GM19238 (cell line): ENCODE results near the gene OR51V1.

Source experiments
- DNase-seq: peaks from one replicate; pipeline ENCODE4 v3.0.0; 2011; ENCODE audit warnings: low spot score; ENCODE audit not compliant: insufficient read length

The OR51V1 gene

GRCh38 chr11:5230266-5230665 is 29.8 kb upstream of the OR51V1 start:
- DNase-seq: no peak

DNA sequence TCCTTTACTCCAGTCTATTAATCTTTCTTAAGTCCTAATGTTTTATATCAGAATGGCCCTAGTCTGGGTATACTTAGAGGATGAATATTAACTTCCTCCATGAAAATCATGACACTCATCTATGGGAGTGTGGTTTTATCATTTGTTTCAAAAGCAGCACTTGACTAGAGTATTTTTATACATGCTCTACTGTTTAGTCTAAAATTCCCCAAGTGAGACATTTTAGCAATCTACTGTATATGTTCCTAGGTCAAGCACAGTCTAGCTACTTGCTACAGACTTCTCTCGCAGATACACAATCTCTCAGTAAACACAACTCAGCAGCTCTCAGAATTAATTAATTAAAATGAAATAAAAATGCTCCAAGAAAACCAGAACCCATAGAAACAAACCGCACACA is 29.3 kb upstream of the OR51V1 start:
- no peak for DNase-seq

- DNase-seq: no peak
Observed at GRCh38 chr11:5229356-5229755, 28.9 kb upstream of the OR51V1 start.

DNA sequence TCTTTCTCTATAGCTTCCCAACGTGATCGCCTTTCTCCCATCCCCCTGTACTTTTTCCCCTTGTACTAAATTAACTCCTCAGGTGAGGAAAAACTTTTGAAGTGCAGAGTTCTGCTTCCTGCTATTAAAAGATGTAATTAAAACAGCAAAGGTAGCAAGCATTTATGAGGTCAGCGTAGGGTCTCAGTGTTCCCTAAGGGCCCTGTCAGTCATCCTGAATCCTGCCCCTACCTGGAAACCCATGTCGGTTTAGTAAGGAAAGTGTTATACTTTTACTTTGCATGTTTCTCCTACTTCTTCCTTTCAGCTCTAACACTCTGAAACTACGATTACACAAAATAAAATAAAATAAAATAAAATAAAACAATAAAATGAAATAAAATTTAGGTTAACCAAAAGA is 27.6 kb upstream of the OR51V1 start:
- no peak for DNase-seq

GRCh38 chr11:5227681-5228080 is 27.2 kb upstream of the OR51V1 start:
- DNase-seq: no peak

GRCh38 chr11:5226732-5227310 is 26.3 kb upstream of the OR51V1 start, which contains the start of gene HBB:
HBB (minus strand) TSS chr11:5227071; CDS start chr11:5227021, 50 bp downstream.
- no peak for DNase-seq

DNA sequence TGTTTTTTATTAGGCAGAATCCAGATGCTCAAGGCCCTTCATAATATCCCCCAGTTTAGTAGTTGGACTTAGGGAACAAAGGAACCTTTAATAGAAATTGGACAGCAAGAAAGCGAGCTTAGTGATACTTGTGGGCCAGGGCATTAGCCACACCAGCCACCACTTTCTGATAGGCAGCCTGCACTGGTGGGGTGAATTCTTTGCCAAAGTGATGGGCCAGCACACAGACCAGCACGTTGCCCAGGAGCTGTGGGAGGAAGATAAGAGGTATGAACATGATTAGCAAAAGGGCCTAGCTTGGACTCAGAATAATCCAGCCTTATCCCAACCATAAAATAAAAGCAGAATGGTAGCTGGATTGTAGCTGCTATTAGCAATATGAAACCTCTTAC is 25.0 kb upstream of the OR51V1 start:
- no peak for DNase-seq

DNA sequence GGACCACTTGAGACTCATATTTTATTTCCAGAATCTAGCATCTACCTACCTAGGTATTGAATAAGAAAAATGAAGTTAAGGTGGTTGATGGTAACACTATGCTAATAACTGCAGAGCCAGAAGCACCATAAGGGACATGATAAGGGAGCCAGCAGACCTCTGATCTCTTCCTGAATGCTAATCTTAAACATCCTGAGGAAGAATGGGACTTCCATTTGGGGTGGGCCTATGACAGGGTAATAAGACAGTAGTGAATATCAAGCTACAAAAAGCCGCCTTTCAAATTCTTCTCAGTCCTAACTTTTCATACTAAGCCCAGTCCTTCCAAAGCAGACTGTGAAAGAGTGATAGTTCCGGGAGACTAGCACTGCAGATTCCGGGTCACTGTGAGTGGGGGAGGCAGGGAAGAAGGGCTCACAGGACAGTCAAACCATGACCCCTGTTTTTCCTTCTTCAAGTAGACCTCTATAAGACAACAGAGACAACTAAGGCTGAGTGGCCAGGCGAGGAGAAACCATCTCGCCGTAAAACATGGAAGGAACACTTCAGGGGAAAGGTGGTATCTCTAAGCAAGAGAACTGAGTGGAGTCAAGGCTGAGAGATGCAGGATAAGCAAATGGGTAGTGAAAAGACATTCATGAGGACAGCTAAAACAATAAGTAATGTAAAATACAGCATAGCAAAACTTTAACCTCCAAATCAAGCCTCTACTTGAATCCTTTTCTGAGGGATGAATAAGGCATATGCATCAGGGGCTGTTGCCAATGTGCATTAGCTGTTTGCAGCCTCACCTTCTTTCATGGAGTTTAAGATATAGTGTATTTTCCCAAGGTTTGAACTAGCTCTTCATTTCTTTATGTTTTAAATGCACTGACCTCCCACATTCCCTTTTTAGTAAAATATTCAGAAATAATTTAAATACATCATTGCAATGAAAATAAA is 24.3 kb upstream of the OR51V1 start:
- no peak for DNase-seq

DNA sequence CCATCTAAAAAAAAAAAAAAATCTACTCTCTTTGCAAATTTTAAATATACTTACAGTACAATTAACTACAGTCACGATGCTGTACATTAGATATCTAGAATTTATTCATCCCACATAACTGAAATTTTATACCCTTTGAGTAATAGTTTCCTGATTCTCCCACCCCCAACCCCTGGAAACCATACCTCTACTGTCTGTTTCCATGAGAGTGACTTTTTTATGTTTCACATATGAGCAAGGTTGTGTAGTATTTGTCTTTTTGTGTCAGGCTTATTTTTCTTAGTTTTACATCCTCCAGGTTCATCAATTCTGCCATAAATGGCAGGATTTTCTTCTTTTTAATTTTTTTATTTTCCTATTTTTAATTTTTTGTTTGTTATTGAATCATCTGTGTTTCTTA is 23.2 kb upstream of the OR51V1 start:
- no peak for DNase-seq

DNA sequence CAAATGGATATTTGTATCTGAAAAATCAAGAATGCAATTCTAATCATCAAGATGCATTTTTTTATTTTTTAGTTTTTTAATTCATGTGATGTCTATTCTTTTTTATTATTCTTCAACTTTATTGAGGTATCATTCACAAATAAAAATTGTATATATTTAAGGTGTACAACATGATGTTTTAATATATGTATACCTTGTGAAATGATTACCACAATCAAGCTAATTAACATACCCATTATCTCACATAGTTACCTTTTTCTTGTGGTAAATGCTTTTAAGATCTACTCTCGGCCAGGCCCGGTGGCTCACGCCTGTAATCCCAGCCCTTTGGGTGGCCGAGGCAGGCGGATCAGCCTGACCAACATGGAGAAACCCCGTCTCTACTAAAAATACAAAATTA is 22.7 kb upstream of the OR51V1 start:
- no peak for DNase-seq

DNA sequence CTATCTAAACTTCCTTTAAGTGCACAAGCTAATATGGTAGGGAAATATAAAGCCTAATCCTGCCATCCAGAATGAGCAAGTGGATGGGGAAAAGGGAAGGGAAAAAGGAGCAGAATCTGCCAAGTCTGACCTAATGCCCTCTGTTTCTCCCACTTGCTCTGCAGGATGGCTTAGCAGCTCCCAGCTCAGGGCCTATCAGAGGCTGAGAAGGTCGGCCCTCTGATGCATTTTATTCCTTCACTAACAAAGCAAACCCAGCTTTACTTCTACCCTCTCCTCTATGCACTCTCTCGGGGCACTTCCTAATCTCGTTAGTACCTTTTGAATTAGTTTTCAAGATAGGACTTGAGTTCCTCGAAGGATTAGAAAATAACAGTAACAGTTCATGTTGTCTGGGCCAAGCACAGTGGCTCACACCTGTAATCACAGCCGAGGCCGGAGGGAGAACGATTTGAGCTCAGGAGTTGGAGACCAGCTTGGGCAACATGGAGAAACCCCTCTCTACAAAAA is 9.9 kb upstream of the OR51V1 start:
- DNase-seq: no peak

- DNase-seq: peak; percentile 15
Observed at GRCh38 chr11:5204787-5205186, 4.3 kb upstream of the OR51V1 start.

DNA sequence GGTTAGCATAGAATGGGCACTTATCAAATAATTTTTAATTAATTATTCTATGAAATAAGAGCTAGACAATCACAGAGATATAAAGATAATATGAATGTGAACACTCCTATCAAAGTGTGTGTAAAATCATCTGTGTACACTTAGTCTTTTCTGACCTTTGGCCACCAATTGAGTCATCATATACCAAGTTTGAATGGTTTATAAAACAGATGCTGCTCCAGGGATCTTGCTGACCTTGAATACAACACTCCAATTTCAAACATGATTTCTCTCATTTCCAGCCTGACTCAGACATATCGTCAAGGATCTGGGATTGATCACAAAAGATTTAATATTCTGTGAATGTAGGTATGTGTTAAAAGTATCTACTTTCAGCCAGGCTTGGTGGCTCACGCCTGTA is 2.9 kb upstream of the OR51V1 start:
- no peak for DNase-seq

- no peak for DNase-seq
Observed at GRCh38 chr11:5198285-5198684, 2.2 kb downstream of the OR51V1 start.

- DNase-seq: no peak
Observed at GRCh38 chr11:5197536-5197935, 2.9 kb downstream of the OR51V1 start.

DNA sequence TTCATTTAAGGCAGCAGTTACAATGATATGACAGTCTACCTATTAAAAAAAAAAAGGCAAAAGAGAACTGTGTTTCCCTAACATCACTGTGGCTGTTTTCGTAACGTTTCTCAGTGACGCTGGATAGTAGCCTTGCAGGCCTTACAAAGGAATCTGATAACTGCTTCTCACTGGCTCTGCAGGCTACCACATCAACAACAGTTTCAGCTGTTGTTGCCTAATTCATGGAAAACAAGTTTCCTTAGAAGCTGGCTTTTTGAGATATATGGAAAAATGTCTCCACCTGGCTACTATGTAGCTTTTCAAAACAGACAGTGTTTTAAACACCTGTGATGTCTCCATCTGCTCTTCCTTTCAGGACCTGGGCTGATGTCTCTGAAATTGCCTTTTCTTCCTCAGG is 3.8 kb downstream of the OR51V1 start:
- no peak for DNase-seq

DNA sequence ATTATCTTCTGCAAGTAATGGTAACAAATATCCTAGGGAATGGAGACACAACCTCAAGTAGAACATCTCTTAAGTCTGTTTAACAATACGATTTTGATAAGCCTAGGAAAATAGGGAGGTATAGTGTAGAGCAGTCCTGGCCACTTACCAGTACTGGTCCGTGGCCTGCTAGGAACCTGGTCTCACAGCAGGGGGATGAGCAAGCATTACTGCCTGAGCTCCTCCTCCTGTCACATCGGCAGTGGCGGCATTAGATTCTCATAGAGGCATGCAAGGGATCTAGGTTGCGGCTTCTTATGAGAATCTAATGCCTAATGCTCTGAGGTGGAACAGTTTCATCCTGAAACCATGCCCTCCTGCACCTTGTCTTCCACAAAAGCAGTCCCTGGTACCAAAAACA is 4.4 kb downstream of the OR51V1 start:
- no peak for DNase-seq

DNA sequence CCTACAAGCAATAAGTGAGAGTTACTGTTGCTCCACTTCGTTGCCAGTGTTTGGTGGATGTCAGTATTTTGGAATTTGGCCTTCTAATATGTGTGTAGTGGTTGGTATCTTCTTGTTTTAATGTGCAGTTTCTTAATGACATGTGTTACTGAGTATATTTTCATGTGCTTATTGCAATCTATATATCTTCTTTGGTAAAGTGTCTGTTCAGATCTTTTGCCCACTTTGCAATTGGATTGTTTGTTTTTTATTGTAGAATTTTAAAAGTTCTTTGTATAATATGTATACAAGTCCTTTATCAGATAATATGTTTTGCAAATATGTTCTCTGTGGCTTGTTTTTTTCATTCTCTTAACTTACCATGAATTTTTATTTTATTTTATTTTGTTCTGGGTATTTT is 7.7 kb downstream of the OR51V1 start:
- no peak for DNase-seq

GRCh38 chr11:5188201-5188600 is 12.3 kb downstream of the OR51V1 start:
- no peak for DNase-seq

- DNase-seq: no peak
Observed at GRCh38 chr11:5178046-5178837, 22.2 kb downstream of the OR51V1 start.

- DNase-seq: no peak
Observed at GRCh38 chr11:5174934-5175333, 25.5 kb downstream of the OR51V1 start.

GRCh38 chr11:5171856-5172255 is 28.6 kb downstream of the OR51V1 start:
- DNase-seq: no peak
